Caco-2 (cell line): ENCODE data around the gene TEX14. TPM values are rescaled to one million over a fixed set of nuclear protein-coding genes. Genes with fewer than 3 reads are reported as not detected.

ENCODE experiments used
- BruUV-seq: library from RNA; stranded (reverse); fragments of 400-500 nt; replicated peaks from 2 replicates; lab custom pipeline; 2021; lab: Mats Ljungman, UMichigan
- CTCF ChIA-PET: fragments of 300-600 bp; sonication (Branson Sonifier 250); formaldehyde crosslinking; loops from one replicate; lab custom pipeline; 2022; ENCODE audit warnings: antibody characterized with exemption; lab: Charles Lee
- POLR2A ChIA-PET: fragments of 300-600 bp; sonication (Branson Sonifier 250); formaldehyde crosslinking; loops from one replicate; lab custom pipeline; 2022; ENCODE audit warnings: antibody characterized with exemption; lab: Charles Lee
- DNase-seq, 2 experiments: peaks; one replicate each; pipeline versions ENCODE4 v3.0.0 to v3.0.0-alpha.2; 2020 to 2022
- H3K27me3 ChIP-seq: replicated peaks from 2 replicates; pipeline ENCODE4 v1.6.0; 2011; ENCODE audit warnings: low read length; ENCODE audit not compliant: control insufficient read depth, insufficient read depth
- H3K36me3 ChIP-seq: 2 replicates; pipeline ENCODE4 v1.5.1; 2011; ENCODE audit warnings: low read length; ENCODE audit not compliant: control insufficient read depth, insufficient read depth
- H3K4me1 ChIP-seq: fragments of 250-450 bp; sonication (Bioruptor Pico); 2 replicates; pipeline ENCODE4 v1.5.1; 2020; ENCODE audit warnings: mild to moderate bottlenecking
- H3K4me3 ChIP-seq: 2 replicates; pipeline ENCODE4 v1.5.1; 2011; ENCODE audit warnings: low read depth, mild to moderate bottlenecking, control low read depth, low read length
- H3K9me3 ChIP-seq: fragments of 250-450 bp; sonication (Bioruptor Pico); 2 replicates; pipeline ENCODE4 v1.5.1; 2020; ENCODE audit warnings: mild to moderate bottlenecking, moderate library complexity
- H3K27ac Mint-ChIP-seq: one replicate; pipeline ENCODE4 v1.8.0; 2022; ENCODE audit warnings: mixed read lengths; ENCODE audit not compliant: unreplicated experiment
- H3K27me3 Mint-ChIP-seq: one replicate; pipeline ENCODE4 v1.8.0; 2022; ENCODE audit warnings: mixed read lengths; ENCODE audit not compliant: insufficient read depth, unreplicated experiment
- H3K36me3 Mint-ChIP-seq: one replicate; pipeline ENCODE4 v1.8.0; 2022; ENCODE audit warnings: mild to moderate bottlenecking, mixed read lengths; ENCODE audit not compliant: insufficient read depth, unreplicated experiment
- H3K4me1 Mint-ChIP-seq: one replicate; pipeline ENCODE4 v1.8.0; 2022; ENCODE audit warnings: low read depth, mixed read lengths; ENCODE audit not compliant: unreplicated experiment
- H3K4me3 Mint-ChIP-seq: one replicate; pipeline ENCODE4 v1.8.0; 2022; ENCODE audit warnings: mild to moderate bottlenecking, moderate library complexity, mixed read lengths; ENCODE audit not compliant: unreplicated experiment
- H3K9me3 Mint-ChIP-seq: one replicate; pipeline ENCODE4 v1.8.0; 2022; ENCODE audit warnings: mixed read lengths; ENCODE audit not compliant: unreplicated experiment
- CTCF ChIP-seq, 2 experiments: fragments of 200-600 bp in 1 of 2; IDR thresholded peaks; 1 replicate in 1 of 2; 2 replicates in 1 of 2; pipeline versions ENCODE4 v1.5.1 to v1.8.0; 2011 to 2022; ENCODE audit warnings: antibody characterized with exemption in 1 of 2, control low read depth in 1 of 2, inconsistent platforms in 1 of 2, low read depth in 1 of 2, low read length in 1 of 2, mild to moderate bottlenecking in 1 of 2, moderate library complexity in 1 of 2; ENCODE audit not compliant: insufficient read depth in 1 of 2, severe bottlenecking in 1 of 2, unreplicated experiment in 1 of 2
- intact Hi-C: fragments of 100-400 bp; cut with micrococcal nuclease; formaldehyde crosslinking; loops from one replicate; pipeline ENCODE4 v1.10.0; 2022; ENCODE audit not compliant: unreplicated experiment
- total RNA-seq: library from RNA; stranded (reverse); gene quantifications from 2 replicates; pipeline ENCODE4 v1.2.3, GENCODE V29; 2022

TEX14 gene
- total RNA-seq, 1 experiment from 2014 or later: 0.54 TPM

GRCh38 chr17:58574025-58574424, 117.8 kb downstream of the TEX14 start:
- Mint-ChIP-seq H3K36me3 (no peaks in the 10 kb centered on the region), H3K4me1 (peaks cover 7% of the 10 kb centered on the region), H3K27ac (no peak overlapping the region), H3K27me3 (no peaks in the 10 kb centered on the region), H3K9me3 (no peaks in the 10 kb centered on the region), H3K4me3 (no peak overlapping the region)
- Histone ChIP-seq H3K27me3 (no peaks in the 10 kb centered on the region), H3K36me3 (no peaks in the 10 kb centered on the region), H3K4me3 (no peak overlapping the region), H3K4me1 (peaks cover 6% of the 10 kb centered on the region; the same call in 1 of the 2 replicates), H3K9me3 (no peaks in the 10 kb centered on the region; the same call in 1 of the 2 replicates)
- CTCF ChIA-PET: no interaction called here
- BruUV-seq: no TSS peak
- POLR2A ChIA-PET: interaction anchor here (0.7 kb wide), 1 partner anchor 338 kb away, joined by 6 read pairs; no protein-coding TSS in a partner anchor
- intact Hi-C loops: no loop called here
- no peak for TF ChIP-seq CTCF (IDR thresholded peaks at IDR 0.05; ENCODE audit: insufficient read depth in 1 of 2, low read depth in 1 of 2, low read length in 1 of 2, severe bottlenecking in 1 of 2, unreplicated experiment in 1 of 2)
- no peak for DNase-seq

- no peaks in the 10 kb centered on the region for H3K36me3 Mint-ChIP-seq
- TF ChIP-seq CTCF (IDR thresholded peaks at IDR 0.05; ENCODE audit: insufficient read depth in 1 of 2, low read depth in 1 of 2, low read length in 1 of 2, severe bottlenecking in 1 of 2, unreplicated experiment in 1 of 2): no peak
- no peak for DNase-seq
- BruUV-seq: no TSS peak
- CTCF ChIA-PET: no interaction called here
- H3K4me1 Mint-ChIP-seq: peaks cover 7% of the 10 kb centered on the region
- H3K4me3 Mint-ChIP-seq: no peak overlapping the region
- Histone ChIP-seq H3K27me3 (no peaks in the 10 kb centered on the region), H3K9me3 (no peaks in the 10 kb centered on the region; the same call in 1 of the 2 replicates), H3K36me3 (no peaks in the 10 kb centered on the region), H3K4me1 (peaks cover 6% of the 10 kb centered on the region; the same call in 1 of the 2 replicates), H3K4me3 (no peak overlapping the region)
- H3K27me3 Mint-ChIP-seq: no peaks in the 10 kb centered on the region
- no peak overlapping the region for H3K27ac Mint-ChIP-seq
- intact Hi-C loops: no loop called here
- POLR2A ChIA-PET: no interaction called here
- no peaks in the 10 kb centered on the region for H3K9me3 Mint-ChIP-seq
Measured at GRCh38 chr17:58572846-58573245, 119.0 kb downstream of the TEX14 start.

GRCh38 chr17:58570758-58571157, 121.1 kb downstream of the TEX14 start:
- Mint-ChIP-seq H3K9me3 (no peaks in the 10 kb centered on the region), H3K4me1 (peaks cover 5% of the 10 kb centered on the region), H3K4me3 (no peak overlapping the region), H3K27me3 (no peaks in the 10 kb centered on the region), H3K27ac (no peak overlapping the region), H3K36me3 (no peaks in the 10 kb centered on the region)
- Histone ChIP-seq H3K4me3 (no peak overlapping the region), H3K36me3 (no peaks in the 10 kb centered on the region), H3K27me3 (no peaks in the 10 kb centered on the region), H3K9me3 (no peaks in the 10 kb centered on the region; the same call in 1 of the 2 replicates), H3K4me1 (peaks cover 6% of the 10 kb centered on the region; the same call in 1 of the 2 replicates)
- no peak for DNase-seq
- no peak for TF ChIP-seq CTCF (IDR thresholded peaks at IDR 0.05; ENCODE audit: insufficient read depth in 1 of 2, low read depth in 1 of 2, low read length in 1 of 2, severe bottlenecking in 1 of 2, unreplicated experiment in 1 of 2)
- intact Hi-C loops: no loop called here
- BruUV-seq: no TSS peak
- ChIA-PET POLR2A (no interaction called here), CTCF (no interaction called here)
